ENCODE data around the gene SFRP5.

SFRP5 gene

DNA sequence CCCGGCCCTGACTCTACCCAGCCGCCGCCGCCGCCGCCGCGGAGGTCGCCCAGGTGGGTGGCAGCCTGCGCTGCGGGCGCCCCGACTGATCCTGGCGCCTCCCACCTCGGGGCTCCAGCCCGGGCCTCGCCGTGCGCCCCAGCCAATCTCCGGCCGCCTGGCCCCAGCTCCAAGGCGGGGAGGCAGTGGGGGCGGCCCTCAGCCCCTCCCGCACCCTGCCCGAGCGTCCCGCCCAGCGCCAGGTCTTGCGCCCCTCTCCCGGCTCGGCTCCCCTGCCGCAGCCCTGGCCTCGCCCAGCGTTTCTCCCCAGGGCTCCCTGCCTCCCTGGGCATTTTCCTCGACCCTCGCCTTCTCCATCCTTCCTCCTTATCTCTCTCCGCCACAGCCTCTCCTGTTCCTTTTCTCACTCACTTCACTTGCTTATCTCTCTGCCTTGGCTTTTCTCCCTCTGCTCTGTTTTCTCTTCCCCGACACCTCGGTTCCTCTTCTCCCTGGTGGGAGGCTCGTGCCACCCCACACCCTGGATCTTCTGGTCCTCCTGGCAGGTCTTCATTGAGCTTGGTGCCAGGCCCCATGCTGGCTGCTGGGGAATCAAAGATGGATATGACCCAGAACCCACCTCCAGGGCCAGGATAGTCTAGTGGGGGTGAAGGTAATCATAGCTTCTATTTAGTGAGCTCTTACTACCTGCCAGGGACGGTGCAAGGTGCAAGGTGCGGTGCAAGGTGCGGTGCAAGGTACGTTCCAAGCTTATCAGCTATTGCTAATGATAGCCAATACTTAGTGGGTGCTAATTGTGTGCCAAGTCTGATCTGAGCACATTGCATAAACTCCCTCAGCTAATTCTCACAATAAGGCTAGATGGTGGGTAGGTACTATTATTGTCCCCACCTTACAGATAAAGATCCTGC is at the start of gene SFRP5:
SFRP5 (minus strand) TSS at position 87 of the 911 bp plus-strand sequence. CDS start 166 bp downstream, outside the sequence.
- DNase-seq, result no peak

GRCh38 chr10:97820096-97820704 is 48.4 kb upstream of the SFRP5 start:
- DNase-seq, result no peak

DNA sequence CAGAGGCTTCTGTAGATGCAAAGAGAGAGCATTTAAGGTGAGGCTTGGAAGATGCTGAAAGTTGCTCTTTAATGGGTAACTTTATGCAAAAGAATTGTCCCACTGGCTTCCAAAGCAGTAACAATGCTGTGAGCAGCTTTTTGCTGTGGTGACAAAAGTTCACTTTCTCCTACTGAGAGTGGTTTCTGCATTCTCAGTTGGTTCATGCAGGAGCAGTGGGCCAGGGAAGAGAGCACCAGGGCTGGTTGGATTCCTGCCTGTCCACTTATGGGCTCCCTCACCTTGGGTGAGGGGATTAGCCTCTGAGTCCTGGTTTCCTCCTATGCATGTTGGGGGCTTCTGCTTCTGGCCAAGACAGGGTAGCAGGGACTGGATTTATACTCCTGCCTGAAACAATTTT is 46.8 kb upstream of the SFRP5 start:
- no peak for DNase-seq

DNA sequence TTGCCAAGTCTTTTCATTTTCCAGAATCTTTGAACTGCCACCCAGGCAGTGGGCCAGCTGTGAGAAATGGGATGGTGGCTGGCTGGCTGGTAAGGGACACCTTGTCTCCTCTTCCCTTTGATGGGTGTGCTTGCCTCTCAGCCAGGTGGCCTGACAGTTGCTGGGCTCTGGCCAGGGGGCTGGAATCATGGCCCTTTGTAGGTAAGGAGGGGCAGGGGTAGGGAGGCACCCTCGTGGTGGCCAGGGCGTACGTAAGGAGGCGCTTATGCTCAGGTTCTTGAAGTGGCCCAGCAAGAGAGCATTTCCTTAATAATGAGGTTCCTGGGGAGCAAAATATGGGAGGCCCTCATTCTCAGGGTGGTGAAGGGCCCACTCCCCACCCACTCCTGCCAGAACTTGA is 44.8 kb upstream of the SFRP5 start:
- no peak for DNase-seq

- DNase-seq, result no peak
Observed at GRCh38 chr10:97814996-97815395, 43.2 kb upstream of the SFRP5 start.

DNA sequence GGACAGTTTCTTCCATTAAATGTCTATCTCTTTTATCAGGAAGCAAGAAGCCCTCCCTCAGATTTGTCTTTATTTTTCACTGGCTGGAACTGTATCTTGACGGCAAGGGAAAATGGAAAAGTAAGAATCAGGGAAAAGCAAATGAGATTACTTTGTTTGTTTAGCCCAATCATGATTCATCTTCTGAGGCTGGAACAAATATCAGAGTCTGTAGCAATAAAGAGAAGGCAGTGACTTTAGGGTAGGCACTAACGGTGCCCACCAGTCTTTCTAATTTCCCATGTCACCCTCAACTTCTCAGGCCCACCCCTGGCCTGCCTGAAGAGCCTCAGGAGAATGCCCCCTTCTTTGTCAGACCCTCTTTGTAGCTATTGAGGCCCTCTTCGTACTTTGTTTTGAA is 41.5 kb upstream of the SFRP5 start:
- no peak for DNase-seq

DNA sequence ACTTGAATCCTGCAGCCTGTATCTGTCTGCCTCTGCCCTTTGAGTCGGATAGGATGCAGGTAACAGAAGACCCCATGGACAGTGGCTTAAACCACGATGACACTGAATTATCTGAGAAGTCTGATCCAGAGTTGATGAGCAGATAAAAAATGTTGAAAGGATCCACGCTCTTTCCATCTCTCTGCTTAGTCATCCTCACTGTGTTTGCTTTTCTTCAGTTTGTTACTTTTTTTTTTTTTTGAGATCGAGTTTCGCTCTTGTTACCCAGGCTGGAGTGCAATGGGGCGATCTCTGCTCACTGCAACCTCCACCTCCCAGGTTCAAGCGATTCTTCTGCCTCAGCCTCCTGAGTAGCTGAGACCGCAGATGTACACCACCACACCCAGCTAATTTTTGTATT is 40.9 kb upstream of the SFRP5 start:
- DNase-seq, result no peak

- DNase-seq, result no peak
Observed at GRCh38 chr10:97811958-97812357, 40.2 kb upstream of the SFRP5 start.

DNA sequence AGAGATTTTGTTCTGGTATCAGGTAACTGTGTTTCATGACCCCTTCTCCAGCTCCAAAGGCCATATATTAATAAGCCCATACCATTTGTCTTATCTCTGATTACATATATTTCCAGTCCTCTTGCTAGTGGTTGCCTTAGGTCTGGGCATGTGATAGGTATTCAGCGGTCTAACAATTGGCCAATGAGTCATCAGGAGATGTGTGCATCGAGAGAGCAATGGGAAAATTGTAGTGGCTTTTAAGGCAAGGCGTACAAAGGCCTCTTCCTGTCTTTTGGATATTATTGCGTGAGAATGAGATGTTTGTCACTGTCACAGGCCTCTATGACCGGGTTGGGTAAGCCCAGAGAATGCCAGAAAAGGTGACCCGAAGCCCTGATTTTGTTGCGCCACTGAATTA is 38.6 kb upstream of the SFRP5 start:
- DNase-seq, result no peak

DNA sequence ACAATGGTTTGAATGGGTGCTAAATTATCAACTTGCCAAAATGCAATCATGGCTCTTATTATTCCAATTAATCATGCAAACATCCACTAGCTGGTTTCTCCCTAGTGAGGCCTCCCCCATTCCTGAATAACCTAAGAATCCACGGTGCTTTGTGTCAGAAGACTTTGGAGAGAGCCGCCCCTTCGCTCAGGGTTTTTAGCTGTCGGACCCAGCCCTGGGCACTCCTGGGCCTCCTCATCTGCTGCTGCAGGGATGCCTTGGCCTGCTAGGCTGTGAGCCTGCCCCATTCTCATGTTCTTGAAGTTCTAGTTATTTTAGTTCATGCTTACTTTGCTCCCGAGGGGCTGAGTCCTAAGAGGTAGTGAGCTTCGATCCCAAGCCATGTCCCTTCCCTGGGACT is 34.1 kb upstream of the SFRP5 start:
- DNase-seq, result no peak

DNA sequence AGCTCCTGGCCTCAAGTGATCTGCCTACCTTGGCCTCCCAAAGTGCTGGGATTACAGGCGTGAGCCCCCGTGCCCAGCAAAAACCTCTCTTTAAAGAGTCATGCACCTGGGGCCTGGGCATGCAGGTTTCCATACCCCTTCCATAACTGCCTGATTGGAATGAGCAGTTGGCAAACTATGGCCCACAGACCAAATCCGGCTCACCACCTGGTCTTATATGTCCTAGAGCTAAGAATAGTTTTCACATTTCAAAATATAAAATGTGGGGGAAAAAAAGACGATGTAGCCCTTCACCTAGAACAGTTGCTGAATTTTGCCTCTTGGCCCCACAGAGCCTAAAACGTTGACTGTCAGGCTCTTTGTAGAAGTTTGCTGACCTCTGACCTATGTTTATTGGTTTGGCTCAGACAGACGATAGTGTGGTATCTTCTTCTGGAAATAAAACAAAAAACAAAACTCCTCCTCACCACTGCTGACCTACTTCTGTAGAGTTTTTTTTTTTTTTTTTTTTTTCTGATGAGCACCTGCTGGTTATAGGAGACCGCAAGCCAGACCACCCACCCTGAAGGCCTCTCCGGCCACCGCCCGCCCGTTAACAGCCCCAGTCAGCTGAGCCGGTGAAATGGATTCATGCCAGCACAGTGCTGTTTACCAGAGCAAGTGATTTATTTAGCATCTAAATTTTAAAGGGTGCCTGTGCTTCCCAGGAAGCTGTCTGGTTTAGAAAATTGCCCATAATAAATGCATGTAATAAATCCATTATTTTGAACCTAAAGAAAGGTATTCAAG is 33.5 kb upstream of the SFRP5 start:
- no peak for DNase-seq

- DNase-seq, result no peak
Observed at GRCh38 chr10:97801422-97801821, 29.6 kb upstream of the SFRP5 start.

DNA sequence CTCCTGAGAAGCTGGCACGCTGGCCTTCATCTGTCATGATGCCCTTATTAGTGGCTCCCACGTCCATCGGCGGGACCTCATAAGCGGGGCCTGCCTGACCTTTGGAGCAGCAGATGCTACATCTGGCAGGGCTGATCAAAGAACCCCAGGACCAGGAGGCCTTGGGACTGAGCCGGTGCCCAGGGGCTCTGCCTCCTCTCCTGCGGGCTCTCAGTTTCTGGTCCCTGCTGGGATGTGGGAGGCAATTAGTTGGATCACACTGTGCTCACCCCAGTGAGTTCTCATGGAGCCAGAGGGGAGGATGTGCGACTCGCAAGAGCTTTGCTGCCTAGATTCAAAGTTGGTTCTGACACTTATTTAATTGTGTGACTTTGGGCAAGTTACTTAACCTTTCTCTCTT is 28.7 kb upstream of the SFRP5 start:
- no peak for DNase-seq

GRCh38 chr10:97798958-97799610 is 27.3 kb upstream of the SFRP5 start:
- no peak for DNase-seq

- DNase-seq, result no peak
Observed at GRCh38 chr10:97796651-97797050, 24.9 kb upstream of the SFRP5 start.

GRCh38 chr10:97795886-97796285 is 24.1 kb upstream of the SFRP5 start:
- DNase-seq, result no peak

DNA sequence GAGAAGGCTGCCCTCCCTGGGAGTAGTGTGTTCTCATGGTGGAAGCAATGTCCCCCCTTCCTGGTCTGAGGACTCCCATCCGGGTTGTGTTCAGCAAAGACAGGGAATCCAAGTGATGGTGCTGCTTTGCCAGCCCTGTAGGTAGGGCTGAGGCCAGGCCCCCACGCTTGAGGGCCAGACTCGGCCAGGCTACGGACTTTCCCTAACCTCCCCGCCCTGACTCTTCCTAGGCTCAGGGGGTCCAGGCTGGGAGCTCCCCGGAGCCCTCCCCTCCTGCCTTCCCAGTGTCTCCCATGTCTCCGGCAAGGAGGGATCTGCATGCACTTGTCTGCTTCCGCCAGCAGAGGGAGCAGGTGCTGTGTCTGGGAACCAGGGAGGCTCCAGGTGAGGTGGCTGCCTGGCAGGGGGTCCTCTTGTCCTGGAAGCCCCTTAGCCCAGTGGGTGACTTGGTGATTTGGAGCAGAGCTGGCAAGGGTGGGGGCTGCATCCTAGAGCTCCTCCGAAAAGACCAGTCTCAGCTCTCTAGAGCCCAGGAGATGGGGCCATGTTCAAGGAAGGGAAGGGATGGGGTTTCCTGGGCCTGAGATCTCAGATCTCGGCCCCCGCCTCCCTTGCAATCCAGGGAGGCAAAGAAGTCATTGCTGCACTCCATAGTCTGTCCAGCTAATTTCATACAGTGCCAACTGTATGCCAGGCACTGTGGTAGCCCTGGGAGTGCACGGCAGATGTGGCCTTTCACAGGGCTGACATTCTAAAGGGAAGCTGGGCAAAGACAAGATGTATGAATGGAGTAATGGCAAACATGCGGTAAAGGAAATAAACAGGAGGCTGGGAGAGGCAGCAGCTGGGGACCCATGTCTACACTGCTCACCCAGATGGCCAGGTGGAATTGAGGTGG is 20.3 kb upstream of the SFRP5 start:
- DNase-seq, result peak; percentile 30

DNA sequence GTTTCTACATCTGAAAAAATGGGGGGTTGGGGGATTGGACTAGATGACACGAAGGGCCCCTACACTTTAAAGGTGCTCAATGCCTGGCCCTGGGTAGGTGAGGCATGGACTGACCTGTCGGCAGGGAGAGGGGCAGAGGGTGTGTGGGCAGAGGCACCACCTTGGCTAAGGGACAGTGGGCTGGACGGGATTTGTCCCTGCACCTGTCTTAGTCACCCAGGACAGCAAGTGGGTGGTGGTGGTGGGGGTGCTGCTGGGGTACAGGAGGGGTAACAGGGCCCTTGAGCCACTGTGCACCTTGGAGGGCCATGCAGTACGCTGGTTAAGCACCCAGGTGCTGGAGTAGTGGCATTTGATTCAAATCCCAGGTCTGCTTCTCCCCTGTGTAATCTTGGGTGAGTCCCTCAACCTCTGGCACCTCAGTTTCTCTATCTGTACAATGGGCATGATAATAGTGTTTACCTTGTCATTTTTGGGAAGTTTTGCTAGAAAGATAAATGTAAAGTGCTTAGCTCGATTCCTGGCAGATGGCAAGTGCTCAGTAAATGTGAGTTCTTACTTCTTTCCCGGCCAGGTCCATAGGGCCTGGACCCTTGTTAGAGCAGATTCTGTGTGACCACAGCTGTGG is 18.1 kb upstream of the SFRP5 start:
- DNase-seq, result no peak

GRCh38 chr10:97788552-97789442 is 17.0 kb upstream of the SFRP5 start:
- no peak for DNase-seq

DNA sequence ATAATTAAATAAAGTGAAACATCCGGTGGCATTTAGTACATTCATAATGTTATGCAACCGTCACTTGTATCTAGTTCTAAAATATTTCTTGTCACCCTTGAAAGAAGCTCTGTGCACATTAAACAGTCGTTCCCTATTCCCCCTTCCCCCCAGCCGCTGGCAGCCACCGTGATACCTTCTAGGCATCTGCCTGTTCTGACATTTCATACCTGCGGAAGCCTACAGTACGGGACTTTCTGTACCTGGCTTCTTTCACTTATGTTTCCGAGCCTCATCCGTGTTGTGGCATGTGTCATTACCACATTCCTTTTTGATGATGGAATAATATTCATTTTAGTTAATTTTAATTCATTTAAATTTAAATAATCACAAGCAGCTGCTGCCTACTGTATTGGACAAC is 13.9 kb upstream of the SFRP5 start:
- no peak for DNase-seq

DNA sequence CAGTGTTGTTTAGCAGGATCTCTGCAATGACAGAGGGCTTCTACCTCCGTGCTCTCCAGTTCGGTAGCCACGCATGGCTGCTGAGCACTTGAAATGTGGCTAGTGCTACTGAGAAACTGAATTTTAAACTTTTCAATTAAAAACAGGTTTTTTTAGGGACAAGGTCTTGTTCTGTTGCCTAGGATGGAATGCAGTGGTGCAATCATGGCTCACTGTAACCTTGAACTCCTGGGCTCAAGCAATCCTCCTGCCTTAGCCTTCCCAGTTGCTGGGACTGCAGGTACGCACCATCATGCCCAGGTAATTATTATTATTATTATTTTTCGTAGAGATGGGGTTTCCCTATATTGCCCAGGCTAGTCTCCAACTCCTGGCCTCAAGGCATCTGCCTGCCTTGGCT is 13.4 kb upstream of the SFRP5 start:
- DNase-seq, result no peak
